ENCODE results near the gene EFNA1. TPM values are rescaled to one million over a fixed set of nuclear protein-coding genes. Genes with fewer than 3 reads are reported as not detected.

Gene EFNA1
- total RNA-seq, 1 donor from 2014 or later: 178 TPM

DNA sequence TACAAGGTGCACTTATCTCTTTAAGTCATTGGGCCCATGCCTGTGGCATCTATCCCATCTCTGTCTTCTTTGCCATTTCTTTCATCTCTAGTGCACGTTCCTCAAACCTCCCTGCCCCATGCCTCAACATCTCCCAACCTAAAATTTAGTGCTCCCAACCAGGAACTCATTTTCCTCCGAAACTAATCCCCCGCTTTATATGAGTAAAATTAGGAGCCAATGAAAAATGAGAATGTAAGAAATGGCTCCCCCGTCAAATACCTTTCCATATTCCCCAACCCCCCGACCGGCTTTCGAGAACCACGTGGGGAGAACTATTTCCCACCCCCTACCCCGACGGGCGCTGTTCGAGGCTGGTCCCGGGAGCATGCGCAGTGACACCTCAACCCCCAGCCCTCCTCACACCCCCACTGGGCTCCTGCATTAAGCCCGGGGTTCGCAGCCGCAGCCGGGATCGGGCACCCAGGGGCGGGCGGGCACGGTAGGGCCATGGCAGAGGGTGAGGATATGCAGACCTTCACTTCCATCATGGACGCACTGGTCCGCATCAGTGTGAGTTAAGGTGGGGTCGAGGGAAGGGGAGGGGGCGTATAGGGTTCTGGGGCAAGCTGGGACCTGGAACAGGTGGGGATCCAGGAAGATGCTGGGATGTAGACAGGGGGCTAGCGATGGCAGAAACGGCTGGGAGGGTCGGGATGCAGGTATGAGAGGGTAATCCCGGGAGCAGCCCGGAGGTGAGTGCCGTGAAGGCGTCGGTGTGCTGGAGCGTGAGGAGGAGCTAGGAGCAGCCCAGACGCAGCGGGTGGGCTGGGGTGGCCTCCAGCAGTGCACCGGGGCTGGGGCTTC lies 46.0 kb downstream of the EFNA1 start, which contains the start of gene TRIM46:
TRIM46 (plus strand) TSS at position 372 of the 846 bp plus-strand sequence; CDS start at position 490, 118 bp downstream.
- DNase-seq (peak; percentile 71), ATAC-seq (no peak)
- TF ChIP-seq, protein P1, sequence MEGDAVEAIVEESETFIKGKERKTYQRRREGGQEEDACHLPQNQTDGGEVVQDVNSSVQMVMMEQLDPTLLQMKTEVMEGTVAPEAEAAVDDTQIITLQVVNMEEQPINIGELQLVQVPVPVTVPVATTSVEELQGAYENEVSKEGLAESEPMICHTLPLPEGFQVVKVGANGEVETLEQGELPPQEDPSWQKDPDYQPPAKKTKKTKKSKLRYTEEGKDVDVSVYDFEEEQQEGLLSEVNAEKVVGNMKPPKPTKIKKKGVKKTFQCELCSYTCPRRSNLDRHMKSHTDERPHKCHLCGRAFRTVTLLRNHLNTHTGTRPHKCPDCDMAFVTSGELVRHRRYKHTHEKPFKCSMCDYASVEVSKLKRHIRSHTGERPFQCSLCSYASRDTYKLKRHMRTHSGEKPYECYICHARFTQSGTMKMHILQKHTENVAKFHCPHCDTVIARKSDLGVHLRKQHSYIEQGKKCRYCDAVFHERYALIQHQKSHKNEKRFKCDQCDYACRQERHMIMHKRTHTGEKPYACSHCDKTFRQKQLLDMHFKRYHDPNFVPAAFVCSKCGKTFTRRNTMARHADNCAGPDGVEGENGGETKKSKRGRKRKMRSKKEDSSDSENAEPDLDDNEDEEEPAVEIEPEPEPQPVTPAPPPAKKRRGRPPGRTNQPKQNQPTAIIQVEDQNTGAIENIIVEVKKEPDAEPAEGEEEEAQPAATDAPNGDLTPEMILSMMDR (IDR thresholded peaks at IDR 0.05): no peak
- H3K4me3 ChIP-seq: peak within 1 kb of the TSS; percentile 67
- H3K27ac ChIP-seq: peak within 1 kb of the TSS; percentile 88
- H3K4me1 ChIP-seq: peaks cover 19% of the 10 kb centered on the region
- intact Hi-C loops (cut with DNase I): no loop called here
- no peaks in the 10 kb centered on the region for H3K27me3 ChIP-seq
- no peaks in the 10 kb centered on the region for H3K9me3 ChIP-seq
- H3K36me3 ChIP-seq: peaks cover 28% of the 10 kb centered on the region

DNA sequence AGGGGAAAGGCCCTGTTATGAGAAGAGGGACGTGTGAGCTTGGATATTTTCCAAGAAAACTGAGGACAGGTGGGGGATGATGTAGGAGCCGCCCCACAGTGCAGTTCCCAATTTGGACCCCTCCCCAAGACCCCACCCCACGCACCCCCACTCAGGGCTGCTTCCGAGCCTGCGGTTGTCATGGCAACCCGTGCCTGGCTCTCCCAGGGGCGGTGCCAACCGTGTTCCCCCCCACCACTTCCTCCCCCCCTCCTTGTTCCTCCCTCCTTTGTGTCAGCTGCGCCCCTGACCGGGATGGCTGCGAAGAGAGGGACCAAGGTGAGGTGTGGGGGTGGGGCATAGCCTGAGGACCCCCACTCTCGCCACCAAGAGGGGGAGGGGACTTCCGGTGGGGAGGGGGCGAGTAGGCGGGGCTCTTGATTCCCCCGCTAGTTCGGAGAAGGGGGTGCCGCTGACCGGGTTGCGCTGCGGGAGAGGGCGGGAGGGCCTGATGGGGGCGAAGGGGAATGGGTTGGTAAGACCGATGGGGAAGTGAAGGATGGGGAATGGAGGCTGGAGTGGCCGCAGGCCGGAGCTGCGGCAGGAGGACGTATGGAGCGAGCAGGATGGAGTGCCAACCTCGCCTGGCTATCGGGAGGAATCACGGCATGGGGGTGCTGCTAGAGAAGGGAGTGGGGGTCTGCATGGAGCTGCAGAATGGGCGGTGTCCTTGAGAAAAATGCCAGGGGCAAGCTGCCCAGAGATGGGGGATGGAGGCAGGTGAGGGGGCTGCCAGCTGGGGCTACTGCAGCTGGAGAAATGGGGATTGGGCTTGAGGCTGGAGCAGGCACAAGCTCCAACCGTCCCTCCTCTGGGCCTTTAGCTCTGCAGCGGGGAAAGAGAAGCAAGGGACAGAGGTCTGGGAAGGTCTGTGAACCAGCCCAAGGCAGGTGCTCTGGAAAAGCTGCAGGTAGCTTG lies 46.9 kb downstream of the EFNA1 start:
- TF ChIP-seq, protein P1 (IDR thresholded peaks at IDR 0.05): no peak
- DNase-seq (peak; percentile 68), ATAC-seq (no peak)
- Histone ChIP-seq H3K36me3 (peaks cover 19% of the 10 kb centered on the region), H3K27ac (no peak overlapping the region), H3K9me3 (no peaks in the 10 kb centered on the region), H3K4me1 (peaks cover 19% of the 10 kb centered on the region), H3K4me3 (peak overlapping the region; percentile 67), H3K27me3 (no peaks in the 10 kb centered on the region)
- intact Hi-C loops (cut with DNase I): no loop called here

DNA sequence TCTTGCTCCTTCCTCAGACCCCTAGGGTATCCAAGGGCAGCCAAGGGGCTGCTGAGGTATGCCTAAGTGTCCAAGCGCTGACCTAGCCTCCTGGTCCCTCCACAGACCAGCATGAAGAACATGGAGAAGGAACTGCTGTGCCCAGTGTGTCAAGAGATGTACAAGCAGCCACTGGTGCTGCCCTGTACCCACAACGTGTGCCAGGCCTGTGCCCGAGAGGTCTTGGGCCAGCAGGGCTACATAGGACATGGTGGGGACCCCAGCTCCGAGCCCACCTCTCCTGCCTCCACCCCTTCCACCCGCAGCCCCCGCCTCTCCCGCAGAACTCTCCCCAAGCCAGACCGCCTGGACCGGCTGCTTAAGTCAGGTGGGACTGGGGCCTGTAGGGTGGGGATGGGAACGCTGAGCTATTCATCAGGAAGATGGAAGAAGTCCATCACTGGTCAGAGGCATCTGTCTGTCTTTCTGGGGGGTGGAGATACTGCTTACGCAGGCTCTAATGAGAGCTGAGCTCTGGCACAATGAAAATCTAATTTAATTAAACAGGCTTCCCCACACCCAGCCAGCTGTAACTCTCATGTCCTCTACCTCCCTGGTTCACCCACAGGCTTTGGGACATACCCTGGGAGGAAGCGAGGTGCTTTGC lies 47.7 kb downstream of the EFNA1 start:
- H3K27me3 ChIP-seq: no peaks in the 10 kb centered on the region

DNA sequence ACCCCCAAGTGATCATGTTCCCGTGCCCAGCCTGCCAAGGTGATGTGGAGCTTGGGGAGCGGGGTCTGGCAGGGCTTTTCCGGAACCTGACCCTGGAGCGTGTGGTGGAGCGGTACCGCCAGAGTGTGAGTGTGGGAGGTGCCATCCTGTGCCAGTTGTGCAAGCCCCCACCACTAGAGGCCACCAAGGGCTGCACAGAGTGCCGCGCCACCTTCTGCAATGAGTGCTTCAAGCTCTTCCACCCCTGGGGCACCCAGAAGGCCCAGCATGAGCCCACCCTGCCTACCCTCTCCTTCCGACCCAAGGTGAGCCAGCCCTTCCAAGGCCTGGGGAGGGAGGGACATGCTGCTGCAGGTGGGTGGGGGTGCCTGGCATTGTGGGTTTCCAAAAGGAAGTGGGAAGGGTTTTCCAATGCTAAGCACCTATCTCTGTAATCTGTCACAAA lies 48.3 kb downstream of the EFNA1 start:
- TF ChIP-seq, protein P1 (IDR thresholded peaks at IDR 0.05): no peak
- DNase-seq (peak; percentile 77), ATAC-seq (no peak)
- Histone ChIP-seq H3K9me3 (no peaks in the 10 kb centered on the region), H3K4me3 (no peak overlapping the region), H3K36me3 (peaks cover 5% of the 10 kb centered on the region), H3K4me1 (peaks cover 19% of the 10 kb centered on the region), H3K27me3 (no peaks in the 10 kb centered on the region), H3K27ac (no peak overlapping the region)
- intact Hi-C loops (cut with DNase I): no loop called here

More for the DNA sequence above, 47.7 kb downstream of the EFNA1 start:
- Histone ChIP-seq H3K4me1 (peaks cover 19% of the 10 kb centered on the region), H3K36me3 (peaks cover 11% of the 10 kb centered on the region), H3K27ac (no peak overlapping the region), H3K9me3 (no peaks in the 10 kb centered on the region), H3K4me3 (no peak overlapping the region)
- intact Hi-C loops (cut with DNase I): no loop called here
- ATAC-seq (no peak), DNase-seq (peak; percentile 68)
- TF ChIP-seq, protein P1 (IDR thresholded peaks at IDR 0.05): no peak

DNA sequence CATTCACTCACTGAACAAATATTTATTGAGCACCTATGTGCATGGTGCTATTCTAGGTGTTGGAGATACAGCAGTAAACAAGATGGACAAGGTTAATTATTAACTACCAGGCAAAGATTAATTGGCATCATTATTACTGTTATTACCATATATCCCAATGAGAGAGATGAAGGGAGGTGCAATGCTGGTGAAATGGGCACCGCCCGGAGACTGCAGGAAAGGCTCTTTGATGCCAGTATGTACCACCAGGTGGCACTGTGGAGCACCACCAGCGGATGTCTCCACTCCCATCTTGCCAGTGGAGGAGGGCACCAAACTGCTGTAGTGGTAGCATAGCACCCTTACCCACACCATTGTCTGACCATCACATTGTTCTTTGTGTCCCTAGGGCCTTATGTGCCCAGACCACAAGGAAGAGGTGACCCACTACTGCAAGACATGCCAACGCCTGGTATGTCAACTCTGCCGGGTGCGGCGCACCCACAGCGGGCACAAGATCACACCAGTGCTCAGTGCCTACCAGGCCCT lies 48.9 kb downstream of the EFNA1 start:
- Histone ChIP-seq H3K27ac (peak overlapping the region; percentile 27), H3K27me3 (no peaks in the 10 kb centered on the region), H3K9me3 (no peaks in the 10 kb centered on the region), H3K4me3 (no peak overlapping the region), H3K4me1 (peaks cover 19% of the 10 kb centered on the region), H3K36me3 (no peaks in the 10 kb centered on the region)
- ATAC-seq: peak; percentile 75
- TF ChIP-seq, protein P1 (IDR thresholded peaks at IDR 0.05): peak; percentile 97
- DNase-seq: peak; percentile 89
- intact Hi-C loops (cut with DNase I): no loop called here

Measured in upper lobe of right lung (tissue), 1 donor.